GM19099 (cell line): ENCODE data around the gene PLB1.

Experiments
- POLR2A ChIP-seq: IDR thresholded peaks from 3 replicates; pipeline ENCODE4 v1.6.1; 2011; ENCODE audit warnings: low read depth; ENCODE audit not compliant: insufficient read length; ENCODE audit errors: extremely low read depth

Gene PLB1

DNA sequence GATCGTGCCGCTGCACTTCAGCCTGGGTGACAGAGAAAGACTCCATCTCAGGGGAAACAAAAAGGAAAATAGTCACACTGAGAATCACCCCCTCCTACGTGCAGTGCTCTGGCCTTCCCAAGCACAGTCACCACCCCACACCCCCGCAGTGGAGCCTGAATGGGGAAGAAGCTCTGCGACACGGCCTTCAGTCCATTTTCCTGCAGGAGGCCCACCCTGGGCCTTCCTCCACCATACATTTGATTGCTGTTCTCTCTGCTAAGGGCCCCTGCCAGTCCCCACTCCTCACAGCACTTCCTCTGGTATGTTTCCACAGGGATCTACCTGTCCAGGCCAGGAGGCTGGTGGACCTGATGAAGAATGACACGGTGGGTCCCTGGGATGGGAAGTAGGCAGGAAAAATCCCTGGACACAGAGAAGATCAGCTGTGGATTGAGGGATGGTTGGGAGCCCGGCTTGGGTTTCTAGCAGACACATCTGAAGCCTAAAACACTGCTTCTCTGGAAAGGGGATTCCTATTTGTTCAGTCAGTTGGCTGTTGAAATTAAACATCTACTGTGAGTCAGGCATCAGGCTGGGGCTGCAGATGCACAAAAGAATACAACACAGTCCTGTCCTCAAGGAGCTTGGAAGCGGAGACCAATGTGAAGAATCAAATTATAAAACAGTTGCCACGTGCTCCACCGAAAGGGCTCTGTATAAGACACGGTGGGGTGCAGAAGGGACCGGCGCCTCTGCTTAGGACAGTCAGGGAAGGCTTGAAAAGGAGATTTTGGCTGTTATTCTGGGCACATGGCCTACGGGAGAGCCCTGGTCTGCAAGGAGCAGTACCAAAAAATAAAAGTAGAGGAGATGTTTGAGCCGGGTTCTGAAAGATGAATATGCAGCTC is 82.2 kb downstream of the PLB1 start:
- TF ChIP-seq POLR2A: no peak

DNA sequence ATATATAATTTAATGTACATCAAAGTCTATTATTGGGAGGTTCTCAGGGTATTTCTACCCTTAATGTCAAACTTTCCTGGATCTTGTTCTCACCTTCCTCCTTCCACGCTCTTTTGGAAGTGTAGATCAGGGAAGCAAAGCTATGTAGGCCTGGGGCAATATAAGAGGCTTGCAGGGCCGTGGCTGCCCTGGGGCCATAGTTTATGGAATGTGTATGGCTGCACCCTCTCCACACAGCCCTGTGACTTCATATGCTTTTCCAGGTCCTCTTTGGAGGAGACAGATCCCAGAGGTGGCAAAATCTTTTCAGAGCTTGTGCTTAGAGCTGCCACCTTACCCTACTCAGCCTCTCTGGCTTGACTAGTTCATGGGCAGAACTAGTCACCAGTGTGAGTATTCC is 82.9 kb downstream of the PLB1 start:
- no peak for TF ChIP-seq POLR2A

DNA sequence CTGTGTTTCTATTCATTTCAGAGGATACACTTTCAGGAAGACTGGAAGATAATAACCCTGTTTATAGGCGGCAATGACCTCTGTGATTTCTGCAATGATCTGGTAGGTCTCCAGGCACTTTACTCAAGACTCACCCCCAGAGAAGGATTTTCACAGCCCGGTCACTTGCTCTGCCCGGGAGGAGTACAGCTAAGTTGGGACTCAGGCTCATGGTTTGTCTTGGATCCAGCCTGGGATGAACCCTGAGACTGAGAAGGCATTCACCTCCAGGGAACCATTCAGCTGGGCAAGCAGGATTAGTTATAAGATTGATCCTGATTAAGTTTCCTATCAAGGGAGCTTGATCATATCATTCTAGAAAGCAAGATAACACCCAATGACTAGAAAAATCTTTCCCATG is 83.7 kb downstream of the PLB1 start:
- TF ChIP-seq POLR2A: no peak

DNA sequence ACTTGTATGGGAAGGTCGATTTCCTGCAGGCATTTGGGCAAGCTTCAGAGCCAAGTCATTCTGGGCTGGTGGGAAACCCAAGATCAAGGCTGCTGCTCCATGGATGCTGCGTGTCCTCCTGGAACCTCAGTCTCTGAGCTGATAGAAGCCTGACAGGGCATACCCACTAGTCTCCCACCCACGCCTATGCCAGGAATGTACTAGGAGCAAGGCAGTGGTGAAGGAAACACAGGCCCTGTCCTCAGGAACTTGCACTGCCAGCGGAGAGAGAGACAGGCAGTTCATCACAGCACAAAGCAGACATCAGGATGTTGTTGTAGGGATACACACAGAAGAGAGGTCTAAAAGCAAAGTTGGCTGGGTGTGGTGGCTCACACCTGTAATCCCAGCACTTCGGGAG is 84.2 kb downstream of the PLB1 start:
- no peak for TF ChIP-seq POLR2A

DNA sequence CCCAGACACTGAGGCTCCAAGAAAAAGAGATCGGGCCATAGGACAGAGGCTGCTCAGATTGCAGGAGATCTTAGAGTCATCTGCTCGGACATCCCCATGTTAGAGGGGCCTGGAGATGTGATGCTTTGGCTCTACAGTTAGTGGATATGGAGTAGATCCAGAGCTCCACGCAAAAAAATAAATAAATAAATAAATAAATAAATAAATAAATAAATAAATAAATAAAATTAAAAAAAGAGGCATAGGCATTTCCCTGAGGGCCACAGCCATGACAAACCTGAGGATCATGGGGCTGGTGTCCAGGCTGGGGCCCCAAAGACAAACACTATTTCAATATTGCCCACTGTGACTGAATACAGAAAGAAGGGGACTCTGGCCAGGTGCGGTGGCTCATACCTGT is 85.5 kb downstream of the PLB1 start:
- TF ChIP-seq POLR2A: no peak

DNA sequence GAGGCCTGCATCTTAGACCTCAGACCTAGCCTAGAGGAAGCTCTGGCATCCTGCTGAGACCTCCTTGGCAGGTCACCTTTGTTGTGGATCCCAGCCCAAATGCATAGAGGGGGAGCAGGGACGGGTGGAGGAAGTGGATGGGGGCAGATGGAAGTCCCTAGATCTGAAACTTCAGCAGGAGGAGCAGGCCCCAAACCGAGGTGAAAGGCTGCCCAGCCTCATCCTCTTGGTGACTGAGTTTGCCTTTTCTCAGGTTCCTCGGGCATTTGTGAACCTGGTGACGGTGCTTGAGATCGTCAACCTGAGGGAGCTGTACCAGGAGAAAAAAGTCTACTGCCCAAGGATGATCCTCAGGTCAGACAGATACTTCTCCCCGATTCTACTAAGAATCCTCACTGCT is 86.3 kb downstream of the PLB1 start:
- TF ChIP-seq POLR2A: no peak

DNA sequence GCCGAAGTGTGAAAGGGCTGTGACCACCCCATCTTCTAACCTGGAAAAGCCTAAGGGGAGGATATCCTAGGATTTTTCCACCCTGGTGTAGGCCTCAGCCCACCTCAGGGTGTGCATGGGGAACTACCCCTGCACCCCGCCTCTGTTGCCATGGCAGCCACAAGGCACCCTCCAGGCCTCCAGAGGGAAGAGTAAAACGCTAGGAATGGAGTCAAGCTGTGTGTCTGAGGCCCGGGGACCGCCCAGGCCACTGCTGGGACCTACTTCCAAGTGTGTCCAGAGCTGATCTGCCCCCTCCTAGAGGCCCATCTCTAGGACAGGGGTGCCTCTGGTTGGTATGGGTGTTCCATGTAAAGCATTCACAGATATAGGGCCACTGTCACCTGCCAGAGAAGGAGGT is 86.7 kb downstream of the PLB1 start:
- TF ChIP-seq POLR2A: no peak

DNA sequence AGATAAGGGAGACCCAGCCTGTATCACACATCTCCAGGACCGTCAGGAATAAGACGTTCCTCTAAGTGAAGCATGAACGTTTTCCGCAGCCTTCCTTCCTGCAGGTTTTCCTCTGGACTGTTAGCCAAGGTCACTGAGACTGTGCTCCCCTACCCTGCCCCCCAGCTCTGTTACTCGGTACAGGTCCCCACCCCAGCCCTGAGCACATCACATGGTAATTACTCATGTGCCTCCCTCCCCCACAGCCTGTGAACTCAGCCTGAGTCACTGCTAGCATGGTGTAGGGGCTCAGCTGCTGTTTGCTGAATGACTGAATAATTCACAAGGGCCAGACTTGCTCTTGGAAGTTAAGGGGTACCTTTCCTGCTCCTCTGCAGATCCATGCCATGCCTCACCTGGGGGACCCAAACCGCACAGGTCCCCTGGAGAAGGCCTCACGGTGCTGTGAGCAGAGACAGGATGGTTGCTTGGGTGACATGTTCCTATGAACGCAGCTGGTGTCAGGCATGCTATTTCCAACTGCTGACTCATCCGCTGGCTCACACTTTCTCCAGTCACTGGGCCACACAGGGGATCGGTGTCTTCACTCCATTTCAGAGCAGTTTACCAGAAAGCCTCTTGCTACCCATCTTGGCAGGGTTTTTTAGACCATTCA is 88.2 kb downstream of the PLB1 start:
- no peak for TF ChIP-seq POLR2A

DNA sequence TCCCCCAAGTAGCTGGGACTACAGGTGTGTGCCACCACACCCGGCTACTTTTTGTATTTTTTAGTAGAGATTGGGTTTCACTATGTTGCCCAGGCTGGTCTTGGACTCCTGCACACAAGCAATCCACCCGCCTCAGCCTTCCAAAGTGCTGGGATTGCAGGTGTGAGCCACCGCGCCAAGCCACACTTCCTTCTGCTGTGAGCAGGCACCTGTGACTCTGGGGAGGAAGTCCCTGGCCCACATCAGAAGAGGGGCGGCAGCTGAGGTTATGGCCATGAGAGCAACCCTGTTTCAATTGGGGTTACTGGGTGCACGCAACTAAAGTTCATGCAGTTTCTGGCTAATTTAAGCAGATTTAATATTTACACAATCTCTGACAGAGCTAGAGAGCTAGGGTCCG is 91.0 kb downstream of the PLB1 start:
- no peak for TF ChIP-seq POLR2A

DNA sequence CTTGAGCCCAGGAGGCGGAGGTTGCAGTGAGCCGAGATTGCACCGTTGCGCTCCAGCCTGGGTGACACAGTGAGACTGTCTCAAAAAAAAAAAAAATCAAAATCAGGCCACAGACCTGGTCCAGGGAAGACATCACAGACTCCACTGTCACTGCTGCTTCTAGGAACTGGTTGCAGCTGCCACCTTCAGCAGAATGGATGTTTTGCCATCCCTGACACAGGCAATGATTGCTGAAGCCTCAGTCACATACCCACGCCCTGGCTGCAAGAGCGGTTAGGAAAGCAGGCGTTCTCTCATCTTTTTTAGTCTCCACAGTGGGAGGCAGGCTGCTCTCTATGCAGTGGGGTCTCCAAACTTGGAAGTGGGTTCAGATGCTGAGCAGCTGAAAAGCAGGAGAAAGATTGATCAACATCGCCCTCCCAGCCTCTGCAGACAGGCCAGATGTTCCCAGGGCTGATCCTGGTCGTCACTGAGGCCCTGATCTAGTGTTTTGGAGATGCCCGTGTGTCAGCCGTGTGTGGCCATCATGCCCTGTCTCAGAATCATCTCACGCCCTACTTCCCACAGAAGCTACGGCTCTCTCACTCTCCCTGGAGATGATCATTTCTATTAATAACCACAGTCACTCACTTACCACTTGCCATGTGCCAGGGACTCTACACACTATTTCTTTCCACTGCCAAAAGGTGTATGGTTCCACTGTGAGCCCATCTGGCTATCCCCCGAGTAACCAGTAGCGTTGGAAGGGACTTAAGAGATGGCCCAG is 91.8 kb downstream of the PLB1 start:
- no peak for TF ChIP-seq POLR2A

DNA sequence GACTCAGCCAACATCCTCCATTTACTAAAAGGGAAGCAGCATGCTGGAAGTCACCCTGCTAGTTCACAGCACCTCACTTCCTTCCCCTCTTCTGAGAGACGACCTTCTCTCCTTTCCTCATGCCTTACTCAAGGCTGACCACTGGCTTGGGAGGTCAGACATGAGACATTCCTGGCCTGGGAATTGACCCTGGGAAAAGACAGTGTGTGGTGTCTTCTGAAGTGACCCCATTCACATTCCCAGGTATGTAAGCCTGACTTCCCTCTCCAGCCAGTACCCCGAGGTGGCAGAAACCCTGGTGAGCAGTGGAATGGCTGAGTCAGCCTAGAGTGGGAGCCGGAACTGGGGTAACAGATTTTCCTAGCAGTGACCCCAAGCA is 92.4 kb downstream of the PLB1 start:
- no peak for TF ChIP-seq POLR2A

DNA sequence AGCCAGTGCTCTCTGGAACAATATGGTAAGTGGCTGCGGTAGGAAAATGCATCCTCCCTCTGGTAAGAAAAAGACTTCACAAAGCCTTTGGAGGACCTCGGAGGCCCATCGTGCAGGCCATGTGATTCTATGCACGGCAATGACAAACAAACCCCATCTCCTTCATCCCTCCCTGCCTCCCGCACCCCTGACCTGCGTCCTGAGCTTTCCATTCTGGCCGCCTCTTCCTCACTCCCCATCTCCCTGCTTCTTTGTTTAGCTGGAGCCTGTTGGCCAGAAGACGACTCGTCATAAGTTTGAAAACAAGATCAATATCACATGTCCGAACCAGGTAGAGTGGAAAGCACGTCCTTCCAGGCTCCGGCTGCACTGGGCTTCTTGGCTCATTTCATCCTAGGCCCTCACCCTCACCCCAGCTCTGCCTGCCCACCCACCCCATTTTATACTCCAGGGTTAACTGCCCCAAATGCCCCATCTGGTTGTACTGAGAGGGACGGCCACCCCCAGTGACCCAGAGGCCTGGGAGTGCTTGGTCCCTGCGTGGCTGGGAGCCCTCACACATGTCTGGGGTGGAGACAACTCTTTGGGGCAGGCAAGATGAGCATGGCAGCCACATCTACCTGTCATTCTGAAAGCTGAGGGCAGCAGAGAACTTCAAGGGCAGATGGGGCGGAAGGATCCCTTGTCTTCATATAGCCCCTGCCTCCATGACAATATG is 94.0 kb downstream of the PLB1 start:
- TF ChIP-seq POLR2A: no peak

DNA sequence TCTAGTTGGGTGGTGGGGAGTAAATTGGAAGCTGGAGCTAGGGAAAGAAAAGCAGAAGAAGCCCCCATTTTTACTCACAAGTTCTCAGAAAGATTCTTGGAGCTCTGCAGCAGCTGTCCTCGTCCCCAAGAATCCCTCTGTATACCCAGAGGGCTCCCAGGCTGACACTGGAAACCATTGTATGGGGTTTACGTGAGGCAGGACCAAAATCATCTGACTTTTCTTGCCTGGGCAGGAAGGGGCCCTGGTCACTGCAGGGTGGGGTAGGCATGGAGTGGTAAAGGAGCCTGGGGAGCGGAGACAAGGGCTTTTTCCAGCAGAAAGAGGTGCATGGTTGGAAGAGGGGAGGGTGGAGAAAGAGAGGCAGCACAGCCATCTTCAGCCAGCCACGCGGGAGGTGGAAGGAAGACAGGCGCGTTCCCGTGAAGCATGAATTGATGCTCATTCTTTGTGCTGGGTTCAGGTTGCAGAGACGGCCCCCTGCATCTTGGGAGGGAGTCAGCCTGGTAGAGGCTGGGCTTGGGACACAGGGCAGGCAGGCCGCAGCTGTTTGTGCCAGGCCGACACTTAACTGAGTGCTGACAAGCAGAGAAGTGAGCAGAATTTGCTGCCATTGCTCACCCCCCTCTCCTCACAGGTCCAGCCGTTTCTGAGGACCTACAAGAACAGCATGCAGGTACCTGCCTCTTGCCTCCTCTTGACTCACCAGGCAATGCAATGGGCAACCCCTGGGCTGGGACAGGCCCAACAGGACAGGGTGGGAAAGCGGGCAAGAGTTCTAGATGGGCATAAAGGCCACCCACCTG is 94.8 kb downstream of the PLB1 start:
- no peak for TF ChIP-seq POLR2A

DNA sequence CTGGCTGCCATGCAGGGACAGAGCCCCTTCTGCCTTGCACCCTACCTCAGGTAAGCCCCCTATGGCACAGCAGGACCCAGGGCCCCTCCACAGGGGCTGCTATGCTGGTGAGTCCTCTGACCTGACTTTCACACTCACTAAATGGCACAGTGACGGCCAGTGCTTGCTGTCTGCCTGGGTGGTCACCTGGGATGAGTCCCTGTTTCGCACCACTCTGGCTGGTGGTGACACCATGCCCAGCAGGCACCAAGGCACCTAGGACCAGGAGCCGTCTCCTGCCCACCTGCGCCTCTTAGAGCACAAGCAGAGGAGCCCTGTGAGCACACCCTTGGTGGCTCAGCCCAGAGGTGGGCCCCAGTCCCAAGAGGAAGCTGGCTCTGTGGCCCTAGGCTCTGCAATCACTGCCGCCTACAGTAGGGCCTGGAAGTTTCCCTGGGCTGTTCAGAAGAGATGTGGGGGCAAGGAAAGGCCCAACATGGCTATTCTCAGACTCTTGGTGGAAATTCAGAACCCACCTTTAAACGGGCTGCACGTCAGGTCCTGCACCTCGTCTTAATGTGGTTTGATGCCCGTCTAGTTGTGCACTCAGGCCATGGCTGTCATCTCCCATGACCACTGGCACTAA is 96.0 kb downstream of the PLB1 start:
- no peak for TF ChIP-seq POLR2A
